ENCODE measurements around the gene KCNJ4.
"Not testable (repeated sequence)": the region's sequence is repeated elsewhere in the genome, so short reads cannot be mapped to it uniquely, and the experiment has no call there.

Gene KCNJ4

GRCh38 chr22:38470179-38470578 lies 15.2 kb upstream of the KCNJ4 start:
- DNase-seq, result not testable (repeated sequence)

GRCh38 chr22:38469306-38469781 lies 14.3 kb upstream of the KCNJ4 start:
- no peak for DNase-seq

DNA sequence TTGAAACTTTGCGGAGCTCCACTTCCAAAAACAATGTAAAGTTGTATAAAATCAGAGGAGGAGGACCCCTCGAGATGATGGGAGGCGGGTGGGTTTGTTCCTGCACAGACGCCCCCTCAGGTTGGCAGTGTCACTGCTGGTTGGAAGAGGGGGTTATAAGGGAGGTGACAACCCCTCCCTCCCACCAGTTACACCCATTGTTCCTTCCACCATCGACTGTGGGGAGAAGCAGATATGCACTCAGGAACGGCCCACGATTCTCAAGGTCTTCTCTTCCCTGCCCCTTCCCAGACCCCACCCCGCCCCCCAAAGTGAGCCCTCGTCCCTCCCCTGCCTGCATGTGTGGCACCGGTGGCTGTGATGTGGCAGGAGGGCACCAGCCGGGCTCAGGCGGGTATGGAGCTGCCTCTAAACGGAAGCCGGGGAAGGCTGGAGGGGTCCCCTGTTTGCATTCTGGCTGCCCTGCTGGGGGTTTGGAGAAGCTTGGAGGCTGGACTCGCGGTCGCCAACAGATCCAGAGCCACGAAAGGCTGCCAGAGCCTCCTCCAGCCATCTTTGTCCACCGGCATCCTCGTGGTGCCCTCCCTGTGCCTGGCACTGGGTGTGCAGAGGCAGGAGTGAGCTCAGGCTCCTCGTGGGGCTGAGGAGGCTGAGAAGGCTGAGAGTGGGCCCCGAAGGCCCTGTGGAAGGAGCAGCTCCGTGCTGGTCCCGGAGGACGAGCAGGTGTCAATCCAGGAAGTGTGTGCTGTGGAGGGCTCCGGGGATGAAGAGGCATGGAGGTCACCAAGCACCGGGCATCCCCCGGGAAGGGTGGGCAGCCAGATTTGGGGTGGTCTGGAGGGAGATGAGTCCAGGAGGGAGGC lies 13.7 kb upstream of the KCNJ4 start:
- no peak for DNase-seq

- DNase-seq, result no peak
Observed at GRCh38 chr22:38467904-38468442, 13.0 kb upstream of the KCNJ4 start, which contains the start of gene KDELR3. KDELR3 (plus strand) TSS chr22:38468096; CDS start chr22:38468234, 138 bp downstream.

GRCh38 chr22:38467438-38467903 lies 12.5 kb upstream of the KCNJ4 start:
- no peak for DNase-seq

- no peak for DNase-seq
Observed at GRCh38 chr22:38465673-38466490, 10.9 kb upstream of the KCNJ4 start.

GRCh38 chr22:38464992-38465672 lies 10.1 kb upstream of the KCNJ4 start:
- DNase-seq, result no peak

GRCh38 chr22:38462960-38463784 lies 8.2 kb upstream of the KCNJ4 start:
- no peak for DNase-seq

DNA sequence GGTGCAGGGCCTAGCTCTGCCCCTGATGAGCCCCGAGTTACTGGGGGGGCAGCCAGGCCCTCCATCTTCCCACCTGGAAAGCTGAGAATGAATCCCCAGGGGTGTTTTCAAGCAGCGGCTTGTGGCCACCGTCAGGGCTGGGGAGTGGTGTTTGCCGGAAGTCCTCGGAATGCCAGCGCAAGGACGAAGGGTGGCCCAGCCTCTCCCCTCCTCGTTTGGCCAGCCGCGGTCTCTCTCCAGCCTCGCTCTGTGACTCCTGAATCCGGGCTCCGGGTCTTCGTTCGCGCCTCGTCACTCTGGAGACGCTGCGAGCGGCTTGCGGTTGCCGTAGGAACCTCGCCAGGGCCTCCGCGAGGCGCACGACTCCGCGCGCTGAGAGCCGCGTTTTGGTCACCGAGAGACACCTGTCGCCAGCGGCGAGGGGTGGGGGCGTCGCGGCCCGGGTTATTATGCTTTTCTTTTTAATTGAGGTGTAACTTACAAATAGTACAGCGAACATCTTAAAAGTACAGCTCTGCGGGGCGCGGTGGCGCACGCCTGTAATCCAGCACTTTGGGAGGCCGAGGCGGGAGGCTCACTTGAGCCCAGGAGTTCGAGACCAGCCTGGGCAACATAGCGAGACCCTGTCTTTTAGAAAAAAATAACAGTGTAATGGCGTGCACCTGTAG lies 6.5 kb upstream of the KCNJ4 start:
- DNase-seq, result peak; percentile 61

GRCh38 chr22:38461057-38461413 lies 6.0 kb upstream of the KCNJ4 start:
- no peak for DNase-seq

DNA sequence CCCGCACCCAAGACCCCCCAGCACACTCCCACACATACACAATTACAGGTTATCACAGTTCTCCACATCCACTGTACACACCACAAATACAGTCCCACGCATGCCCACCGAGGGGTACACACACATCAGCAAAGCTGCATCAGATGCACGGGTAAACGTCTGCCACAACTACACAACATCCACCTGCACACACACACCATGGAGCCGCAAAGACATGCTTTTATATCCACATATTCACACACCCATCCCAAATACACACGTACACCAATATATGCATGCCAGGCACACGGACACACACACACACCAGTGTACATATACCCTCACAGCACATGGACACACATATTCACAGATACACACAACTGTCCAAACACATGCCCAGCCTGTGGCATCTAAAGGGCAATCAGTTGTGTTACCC lies 5.4 kb upstream of the KCNJ4 start:
- no peak for DNase-seq

DNA sequence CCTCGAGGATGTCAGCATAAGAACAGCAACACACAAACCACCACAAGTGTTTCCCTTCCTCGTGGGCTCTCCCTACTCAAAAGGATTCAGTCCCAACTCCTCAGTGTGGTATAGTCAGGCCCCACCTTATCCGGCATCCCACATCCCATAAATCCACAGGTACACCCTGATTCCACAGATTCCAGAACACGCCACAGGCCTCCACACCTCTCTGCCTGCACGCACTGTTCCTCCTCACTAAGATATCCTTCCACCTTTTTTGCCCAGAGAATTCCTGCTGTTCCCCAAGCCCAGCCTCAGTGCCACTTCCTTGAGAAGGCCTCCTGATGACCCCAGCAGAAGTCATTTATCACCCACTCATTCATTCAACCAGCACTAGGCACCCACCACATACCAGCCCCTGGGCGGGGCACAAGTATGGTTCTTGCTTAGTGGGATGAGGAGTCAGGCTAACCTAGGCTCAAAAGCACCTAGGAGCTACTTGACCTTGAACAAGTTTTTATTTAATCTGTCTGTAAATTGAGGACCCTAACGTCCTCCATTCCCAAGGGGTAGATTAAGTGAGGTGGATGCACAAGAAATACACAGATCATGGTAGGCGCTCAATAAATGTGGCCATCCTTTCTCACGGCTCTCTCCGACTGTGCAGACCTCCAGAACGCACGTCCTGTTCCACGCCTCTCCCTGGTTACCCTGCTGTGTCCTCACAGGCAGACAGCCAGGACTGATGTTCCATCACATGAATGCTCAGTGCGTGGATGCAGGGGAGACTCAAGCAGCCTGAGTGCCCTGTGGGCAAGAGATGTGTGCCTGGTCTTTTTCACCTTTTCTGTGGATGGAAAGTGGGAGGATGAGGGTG lies 2.1 kb upstream of the KCNJ4 start:
- DNase-seq, result no peak

DNA sequence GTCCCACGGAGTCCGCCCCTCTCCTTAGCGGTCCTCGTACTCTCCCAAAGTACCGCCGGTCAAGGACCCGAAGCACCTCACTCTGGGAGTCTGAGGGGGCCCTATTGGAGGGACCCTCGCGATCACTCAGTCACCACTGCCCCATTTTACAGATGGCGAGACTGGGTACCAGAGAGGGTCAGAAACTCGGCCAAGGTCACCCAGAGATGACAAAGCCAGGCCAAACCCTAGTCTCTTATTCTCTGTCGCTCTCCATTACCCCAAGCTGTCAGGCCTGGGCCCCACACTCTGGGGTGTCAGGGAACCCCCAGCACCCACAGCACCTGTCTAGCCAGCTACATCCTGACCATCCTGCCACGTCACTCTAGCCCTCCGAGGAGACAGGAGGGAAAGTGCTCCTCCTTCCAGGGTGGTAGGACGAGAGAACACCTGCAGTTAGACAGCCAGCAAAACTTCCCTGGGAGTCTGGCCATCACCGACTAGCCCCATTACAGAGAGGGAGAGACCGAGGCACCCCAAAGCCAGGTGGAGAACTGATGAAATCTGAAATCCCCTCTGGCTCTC lies 1.4 kb upstream of the KCNJ4 start:
- no peak for DNase-seq

DNA sequence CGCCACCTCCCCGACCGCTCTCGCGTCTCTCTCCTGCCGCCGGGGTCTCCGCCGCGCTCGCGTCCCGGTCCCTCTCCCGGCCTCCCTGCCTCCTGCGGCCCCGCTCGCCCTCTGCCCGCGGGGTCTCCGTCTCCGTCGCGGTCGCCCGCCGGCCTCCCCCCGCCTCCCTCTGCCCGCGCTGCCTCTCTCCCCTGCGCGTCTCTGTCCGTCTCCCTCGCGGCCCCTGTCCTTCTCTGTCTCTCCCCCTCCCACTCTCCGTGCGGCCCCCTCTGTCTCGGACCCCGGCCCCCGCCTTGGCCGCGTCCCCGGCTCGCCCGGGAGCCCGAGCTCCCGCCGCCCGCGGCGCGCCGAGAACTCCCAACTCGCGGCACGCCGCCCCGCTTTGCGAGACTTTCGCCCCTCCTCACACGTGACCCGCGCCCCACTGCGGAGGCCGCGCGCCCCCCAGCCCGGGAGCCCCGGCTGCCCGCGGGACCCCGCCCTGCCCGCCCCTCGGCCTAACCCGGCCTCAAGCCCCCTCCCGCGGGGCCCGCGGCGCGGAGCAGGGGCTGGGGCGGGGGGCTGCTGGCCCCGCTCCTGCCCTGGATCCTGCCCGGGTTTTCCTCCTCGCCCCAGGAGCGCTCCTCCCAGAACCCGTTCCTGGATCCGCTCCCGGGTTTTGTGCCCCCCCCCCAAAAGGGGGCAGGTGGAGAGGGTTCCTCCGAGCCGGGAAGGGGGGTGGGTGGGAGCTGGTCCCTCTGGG lies 702 bp upstream of the KCNJ4 start:
- DNase-seq, result no peak

- no peak for DNase-seq
Observed at GRCh38 chr22:38454353-38455075, 485 bp downstream of the KCNJ4 start.

DNA sequence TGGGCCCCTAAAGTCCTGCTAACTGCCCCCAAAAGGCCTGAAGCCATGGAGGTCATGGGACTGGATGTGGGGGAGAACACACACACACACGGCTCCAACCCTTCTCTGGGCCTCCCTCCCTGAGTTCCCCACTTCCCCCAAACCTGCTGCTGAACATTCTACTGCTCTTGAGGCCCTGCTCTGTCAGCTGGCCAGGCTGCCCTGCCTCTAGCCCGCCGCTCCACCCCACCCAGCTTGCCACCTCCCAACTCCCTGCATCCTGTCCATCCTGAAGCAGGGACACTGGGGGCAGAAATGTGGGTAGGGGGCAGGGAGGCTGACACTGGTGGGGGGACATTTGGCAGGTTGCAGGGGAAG lies 1.0 kb downstream of the KCNJ4 start:
- DNase-seq, result no peak

- no peak for DNase-seq
Observed at GRCh38 chr22:38453066-38453672, 1.8 kb downstream of the KCNJ4 start.
